ENCODE results near the gene GLT8D2. TPM values are rescaled to one million over a fixed set of nuclear protein-coding genes. Genes with fewer than 3 reads are reported as not detected.

Gene GLT8D2
- total and polyA plus RNA-seq, 7 donors = 0.71 to 5.2 (median 1.5) TPM

- DNase-seq = no peak
- H3K9me3 ChIP-seq = no peaks in the 10 kb centered on the region
These were observed 105.0 kb downstream of the GLT8D2 start for GRCh38 chr12:103944964-103945363.

More at GRCh38 chr12:103944964-103945363, 105.0 kb downstream of the GLT8D2 start:
- Histone ChIP-seq H3K27me3 (ENCODE audit: insufficient read depth in 3 of 3, low read length in 2 of 3) (no peaks in the 10 kb centered on the region), H3K36me3 (ENCODE audit: insufficient read depth in 1 of 2, low read depth in 1 of 2) (peaks cover 24 to 100% of the 10 kb centered on the region in 2 donors), H3K4me1 (no peaks in the 10 kb centered on the region), H3K4me3 (no peak overlapping the region), H3K27ac (no peak overlapping the region)
- WGBS, 3 donors = 71 to 78% (median 72%) methylated on average over 3 of the region's 3 CpGs
- intact Hi-C loops (cut with DNase I) = loop anchor here (5.0 to 10.0 kb wide), 4 partner anchors 37 to 1190 kb away; no protein-coding TSS in a partner anchor
- TF ChIP-seq CTCF (IDR thresholded peaks at IDR 0.05) = no peak
- ATAC-seq = no peak

Other genes with a start within 250 kb of the GLT8D2 start
- 10 to 100 TPM; 15.2 to 64.2 (median 19.5) TPM for gene NT5DC3, start 209.0 kb downstream of the GLT8D2 start, total RNA-seq
- gene NT5DC3, start 209.0 kb downstream of the GLT8D2 start, polyA plus RNA-seq = 10 to 100 TPM in 1 of 3 donors, 1 to 10 TPM in 2; 5.2 to 16.2 (median 7.3) TPM
- gene HSP90B1, start 119.8 kb downstream of the GLT8D2 start, total RNA-seq = 100 to 1,000 TPM in 3 of 4 donors, 10 to 100 TPM in 1; 85.7 to 137 (median 126) TPM
- 100 to 1,000 TPM; 118 to 238 (median 129) TPM for gene HSP90B1, start 119.8 kb downstream of the GLT8D2 start, polyA plus RNA-seq
- 10 to 100 TPM in 3 of 4 donors, 1 to 10 TPM in 1; 5.5 to 15.5 (median 11.8) TPM for gene TDG, start 84.3 kb downstream of the GLT8D2 start, total RNA-seq
- 10 to 100 TPM in 1 of 3 donors, 1 to 10 TPM in 2; 6.6 to 11.2 (median 9.9) TPM for gene TDG, start 84.3 kb downstream of the GLT8D2 start, polyA plus RNA-seq
- 10 to 100 TPM; 22.8 to 27.8 (median 24.5) TPM for gene HCFC2, start 14.3 kb upstream of the GLT8D2 start, total RNA-seq
- 10 to 100 TPM; 10.1 to 21.7 (median 10.3) TPM for gene HCFC2, start 14.3 kb upstream of the GLT8D2 start, polyA plus RNA-seq
- 10 to 100 TPM; 14.5 to 32.2 (median 21.9) TPM for gene NFYB, start 88.0 kb upstream of the GLT8D2 start, total RNA-seq
- 10 to 100 TPM; 10.1 to 28.0 (median 20.1) TPM for gene NFYB, start 88.0 kb upstream of the GLT8D2 start, polyA plus RNA-seq
- gene TXNRD1, start 165.6 kb upstream of the GLT8D2 start, total RNA-seq = 100 to 1,000 TPM; 102 to 249 (median 113) TPM
- 100 to 1,000 TPM in 1 of 3 donors, 10 to 100 TPM in 2; 46.0 to 202 (median 64.3) TPM for gene TXNRD1, start 165.6 kb upstream of the GLT8D2 start, polyA plus RNA-seq